ENCODE data around the gene TMEM119.

DNA sequence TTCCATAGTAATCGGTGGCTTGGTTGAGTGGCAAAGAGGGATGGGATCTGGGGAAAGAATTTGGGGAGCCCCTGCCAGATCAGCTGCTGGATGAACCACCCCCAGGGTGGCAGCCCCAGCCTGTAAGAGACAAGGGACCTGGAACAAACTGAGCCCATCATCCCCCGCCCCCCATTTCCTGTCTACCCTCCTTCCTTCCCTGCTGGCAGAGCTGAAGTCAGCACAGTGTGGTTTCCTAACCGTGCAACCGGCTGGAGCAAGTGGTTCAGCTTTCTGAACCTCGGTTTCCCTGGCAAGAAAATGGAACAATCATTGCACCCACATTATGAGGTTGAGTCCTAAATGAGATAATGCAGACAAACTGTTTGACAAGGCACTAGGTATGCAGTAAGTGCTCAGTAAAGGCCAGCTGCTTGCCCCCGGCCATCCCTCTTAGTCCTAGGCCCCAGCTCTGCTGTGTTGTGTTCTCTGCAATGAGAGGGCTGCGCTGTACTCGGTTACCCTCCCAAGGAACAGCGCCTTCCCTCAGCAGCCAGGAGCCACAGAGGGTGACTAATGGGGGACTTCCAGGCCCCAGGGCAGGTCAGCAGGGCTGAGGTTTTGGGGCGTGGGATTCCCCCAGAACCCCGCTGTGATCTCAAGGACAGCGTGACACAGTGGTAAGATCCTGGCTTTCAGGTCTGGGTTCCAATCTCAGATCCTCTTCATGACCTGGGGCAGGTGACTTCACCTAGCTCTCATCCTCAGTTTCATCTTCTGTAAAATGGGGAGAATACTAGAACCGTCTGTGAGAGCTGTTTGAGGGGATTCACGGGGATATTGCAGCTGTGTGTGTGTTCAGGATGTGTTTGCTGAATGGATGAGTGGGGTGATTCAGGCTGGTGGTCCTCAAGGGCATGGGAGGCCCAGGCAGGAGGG is 19.3 kb upstream of the TMEM119 start:
- TF ChIP-seq, protein P1, sequence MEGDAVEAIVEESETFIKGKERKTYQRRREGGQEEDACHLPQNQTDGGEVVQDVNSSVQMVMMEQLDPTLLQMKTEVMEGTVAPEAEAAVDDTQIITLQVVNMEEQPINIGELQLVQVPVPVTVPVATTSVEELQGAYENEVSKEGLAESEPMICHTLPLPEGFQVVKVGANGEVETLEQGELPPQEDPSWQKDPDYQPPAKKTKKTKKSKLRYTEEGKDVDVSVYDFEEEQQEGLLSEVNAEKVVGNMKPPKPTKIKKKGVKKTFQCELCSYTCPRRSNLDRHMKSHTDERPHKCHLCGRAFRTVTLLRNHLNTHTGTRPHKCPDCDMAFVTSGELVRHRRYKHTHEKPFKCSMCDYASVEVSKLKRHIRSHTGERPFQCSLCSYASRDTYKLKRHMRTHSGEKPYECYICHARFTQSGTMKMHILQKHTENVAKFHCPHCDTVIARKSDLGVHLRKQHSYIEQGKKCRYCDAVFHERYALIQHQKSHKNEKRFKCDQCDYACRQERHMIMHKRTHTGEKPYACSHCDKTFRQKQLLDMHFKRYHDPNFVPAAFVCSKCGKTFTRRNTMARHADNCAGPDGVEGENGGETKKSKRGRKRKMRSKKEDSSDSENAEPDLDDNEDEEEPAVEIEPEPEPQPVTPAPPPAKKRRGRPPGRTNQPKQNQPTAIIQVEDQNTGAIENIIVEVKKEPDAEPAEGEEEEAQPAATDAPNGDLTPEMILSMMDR (IDR thresholded peaks at IDR 0.05; ENCODE audit: low read depth, low read length), result no peak
- TF ChIP-seq POLR2A (IDR thresholded peaks at IDR 0.05; ENCODE audit: extremely low read depth, insufficient read length), result no peak
- TF ChIP-seq, protein P2, sequence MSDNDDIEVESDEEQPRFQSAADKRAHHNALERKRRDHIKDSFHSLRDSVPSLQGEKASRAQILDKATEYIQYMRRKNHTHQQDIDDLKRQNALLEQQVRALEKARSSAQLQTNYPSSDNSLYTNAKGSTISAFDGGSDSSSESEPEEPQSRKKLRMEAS (IDR thresholded peaks at IDR 0.05; ENCODE audit: low read depth, low read length), result 0 out of 2 replicates have a peak, but pooled peaks have one; percentile 6
- 0 out of 2 replicates have a peak, but pooled peaks have one; percentile 24 for TF ChIP-seq MYC (IDR thresholded peaks at IDR 0.05; ENCODE audit: low read depth, low read length)

Data from NB4 (cell line).